HEK293 (cell line): ENCODE data around the gene HOXB4.

Source experiments
- BCL11B ChIP-seq: fragments of 450-650 bp; formaldehyde crosslinking; IDR thresholded peaks from 2 replicates; pipeline ENCODE4 v1.5.1; 2016; ENCODE audit warnings: low read depth, missing biosample characterization, missing genetic modification characterization
- IKZF3 ChIP-seq: fragments of 450-650 bp; IDR thresholded peaks from 2 replicates; pipeline ENCODE4 v1.5.0; 2018; ENCODE audit warnings: missing biosample characterization, mild to moderate bottlenecking, missing genetic modification characterization, moderate library complexity
- KLF10 ChIP-seq: fragments of 450-650 bp; IDR thresholded peaks from 2 replicates; pipeline ENCODE4 v1.5.1; 2018; ENCODE audit warnings: missing biosample characterization, mild to moderate bottlenecking, missing genetic modification characterization
- KLF7 ChIP-seq: fragments of 450-650 bp; formaldehyde crosslinking; IDR thresholded peaks from 2 replicates; pipeline ENCODE4 v1.5.1; 2016; ENCODE audit warnings: missing biosample characterization, missing genetic modification characterization, borderline replicate concordance
- OSR2 ChIP-seq: fragments of 450-650 bp; formaldehyde crosslinking; IDR thresholded peaks from 2 replicates; pipeline ENCODE4 v1.5.1; 2016; ENCODE audit warnings: missing biosample characterization, missing genetic modification characterization
- RBAK ChIP-seq: fragments of 450-650 bp; formaldehyde crosslinking; IDR thresholded peaks from 2 replicates; pipeline ENCODE4 v1.5.1; 2016; ENCODE audit warnings: missing biosample characterization, missing genetic modification characterization
- SCRT1 ChIP-seq: fragments of 450-650 bp; formaldehyde crosslinking; IDR thresholded peaks from 2 replicates; pipeline ENCODE4 v1.5.1; 2016; ENCODE audit warnings: missing biosample characterization, missing genetic modification characterization, borderline replicate concordance
- SCRT2 ChIP-seq: fragments of 450-650 bp; formaldehyde crosslinking; IDR thresholded peaks from 2 replicates; pipeline ENCODE4 v1.5.1; 2016; ENCODE audit warnings: missing biosample characterization, missing genetic modification characterization
- SP2 ChIP-seq: fragments of 450-650 bp; formaldehyde crosslinking; IDR thresholded peaks from 2 replicates; pipeline ENCODE4 v1.5.1; 2016; ENCODE audit warnings: missing biosample characterization, missing genetic modification characterization
- TRIM28 ChIP-seq: IDR thresholded peaks from 2 replicates; pipeline ENCODE4 v1.6.1; 2011; ENCODE audit warnings: low read length, control low read depth, borderline replicate concordance
- YY1 ChIP-seq: fragments of 450-650 bp; formaldehyde crosslinking; IDR thresholded peaks from 2 replicates; pipeline ENCODE4 v1.5.1; 2018; ENCODE audit warnings: missing biosample characterization, missing genetic modification characterization
- ZBTB8A ChIP-seq: fragments of 450-650 bp; formaldehyde crosslinking; IDR thresholded peaks from 2 replicates; pipeline ENCODE4 v1.5.1; 2016; ENCODE audit warnings: missing biosample characterization, missing genetic modification characterization
- ZEB2 ChIP-seq: fragments of 450-650 bp; formaldehyde crosslinking; IDR thresholded peaks from 2 replicates; pipeline ENCODE4 v1.5.1; 2016; ENCODE audit warnings: missing biosample characterization, missing genetic modification characterization
- ZFP37 ChIP-seq: fragments of 450-650 bp; formaldehyde crosslinking; IDR thresholded peaks from 2 replicates; pipeline ENCODE4 v1.5.1; 2016; ENCODE audit warnings: missing biosample characterization, missing genetic modification characterization
- ZIC2 ChIP-seq: fragments of 450-650 bp; formaldehyde crosslinking; IDR thresholded peaks from 2 replicates; pipeline ENCODE4 v1.5.1; 2016; ENCODE audit warnings: missing biosample characterization, missing genetic modification characterization
- ZNF140 ChIP-seq: fragments of 450-650 bp; formaldehyde crosslinking; IDR thresholded peaks from 2 replicates; pipeline ENCODE4 v1.5.1; 2016; ENCODE audit warnings: missing biosample characterization, missing genetic modification characterization
- ZNF211 ChIP-seq: fragments of 450-650 bp; formaldehyde crosslinking; IDR thresholded peaks from 2 replicates; pipeline ENCODE4 v1.5.1; 2016; ENCODE audit warnings: low read depth, missing biosample characterization, missing genetic modification characterization
- ZNF221 ChIP-seq: fragments of 450-650 bp; formaldehyde crosslinking; IDR thresholded peaks from 2 replicates; pipeline ENCODE4 v1.5.1; 2017; ENCODE audit warnings: missing biosample characterization, missing genetic modification characterization, borderline replicate concordance
- ZNF473 ChIP-seq: fragments of 450-650 bp; formaldehyde crosslinking; IDR thresholded peaks from 2 replicates; pipeline ENCODE4 v1.5.1; 2017; ENCODE audit warnings: missing biosample characterization, missing genetic modification characterization
- ZNF501 ChIP-seq: fragments of 450-650 bp; formaldehyde crosslinking; IDR thresholded peaks from 2 replicates; pipeline ENCODE4 v1.5.1; 2016; ENCODE audit warnings: missing biosample characterization, missing genetic modification characterization
- ZNF514 ChIP-seq: fragments of 450-650 bp; formaldehyde crosslinking; IDR thresholded peaks from 2 replicates; pipeline ENCODE4 v1.5.1; 2016; ENCODE audit warnings: missing biosample characterization, missing genetic modification characterization
- ZNF549 ChIP-seq: fragments of 450-650 bp; IDR thresholded peaks from 2 replicates; pipeline ENCODE4 v1.5.1; 2018; ENCODE audit warnings: missing biosample characterization, missing genetic modification characterization, mild to moderate bottlenecking, inconsistent platforms, moderate library complexity
- ZNF561 ChIP-seq: fragments of 450-650 bp; IDR thresholded peaks from 2 replicates; pipeline ENCODE4 v1.5.1; 2018; ENCODE audit warnings: missing biosample characterization, missing genetic modification characterization, borderline replicate concordance
- ZNF596 ChIP-seq: fragments of 450-650 bp; IDR thresholded peaks from 2 replicates; pipeline ENCODE4 v1.5.0; 2018; ENCODE audit warnings: missing biosample characterization, mild to moderate bottlenecking, missing genetic modification characterization, moderate library complexity
- ZNF629 ChIP-seq: fragments of 450-650 bp; formaldehyde crosslinking; IDR thresholded peaks from 2 replicates; pipeline ENCODE4 v1.5.1; 2017; ENCODE audit warnings: missing biosample characterization, missing genetic modification characterization
- ZNF747 ChIP-seq: fragments of 450-650 bp; formaldehyde crosslinking; IDR thresholded peaks from 2 replicates; pipeline ENCODE4 v1.5.1; 2016; ENCODE audit warnings: missing biosample characterization, missing genetic modification characterization
- ZNF777 ChIP-seq: fragments of 450-650 bp; formaldehyde crosslinking; IDR thresholded peaks from 2 replicates; pipeline ENCODE4 v1.5.1; 2017; ENCODE audit warnings: missing biosample characterization, missing genetic modification characterization, borderline replicate concordance
- ZNF843 ChIP-seq: fragments of 450-650 bp; formaldehyde crosslinking; IDR thresholded peaks from 2 replicates; pipeline ENCODE4 v1.5.1; 2016; ENCODE audit warnings: missing biosample characterization, missing genetic modification characterization
- TF ChIP-seq, protein P1 (sequence below): fragments of 450-650 bp; IDR thresholded peaks from 2 replicates; pipeline ENCODE4 v1.5.1; 2018; ENCODE audit warnings: missing biosample characterization, mild to moderate bottlenecking, missing genetic modification characterization
- TF ChIP-seq, protein P2 (sequence below): fragments of 450-650 bp; formaldehyde crosslinking; IDR thresholded peaks from 2 replicates; pipeline ENCODE4 v1.5.1; 2016; ENCODE audit warnings: missing biosample characterization, missing genetic modification characterization
- TF ChIP-seq, protein P3 (sequence below): fragments of 450-650 bp; formaldehyde crosslinking; IDR thresholded peaks from 2 replicates; pipeline ENCODE4 v1.5.1; 2016; ENCODE audit warnings: missing biosample characterization, missing genetic modification characterization
- TF ChIP-seq, protein P4 (sequence below): fragments of 450-650 bp; formaldehyde crosslinking; optimal IDR thresholded peaks from 2 replicates; pipeline ENCODE3; 2016; ENCODE audit warnings: missing biosample characterization, mild to moderate bottlenecking, missing genetic modification characterization
- TF ChIP-seq, protein P5 (sequence below): fragments of 450-650 bp; formaldehyde crosslinking; IDR thresholded peaks from 2 replicates; pipeline ENCODE4 v1.5.1; 2017; ENCODE audit warnings: missing biosample characterization, missing genetic modification characterization

HOXB4 gene

DNA sequence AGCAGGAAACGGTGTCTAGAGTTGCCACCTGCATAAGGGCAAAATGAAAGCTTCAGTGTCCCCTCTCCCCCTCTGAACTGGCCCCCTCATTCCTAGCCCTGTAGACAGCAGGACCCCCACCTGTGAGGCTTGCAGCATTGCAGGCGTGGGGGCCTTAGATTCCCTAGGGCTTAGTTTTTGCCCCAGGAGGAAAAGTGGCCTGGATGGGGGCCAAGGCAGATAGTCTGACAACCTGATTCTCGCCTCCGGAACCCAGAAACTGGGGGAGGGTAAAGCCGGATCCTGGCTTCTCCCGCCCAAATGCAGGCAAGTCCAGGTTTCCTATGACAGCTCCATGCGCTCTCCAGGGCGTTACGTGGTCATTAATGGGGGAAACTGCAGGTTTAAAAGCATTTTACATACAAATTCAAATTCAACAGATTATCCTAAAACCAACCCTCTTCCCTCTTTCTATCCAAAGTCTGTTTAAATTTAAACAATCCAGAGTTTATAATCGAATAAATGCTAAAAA is 27.3 kb upstream of the HOXB4 start (continued):
- TF ChIP-seq, protein P1, sequence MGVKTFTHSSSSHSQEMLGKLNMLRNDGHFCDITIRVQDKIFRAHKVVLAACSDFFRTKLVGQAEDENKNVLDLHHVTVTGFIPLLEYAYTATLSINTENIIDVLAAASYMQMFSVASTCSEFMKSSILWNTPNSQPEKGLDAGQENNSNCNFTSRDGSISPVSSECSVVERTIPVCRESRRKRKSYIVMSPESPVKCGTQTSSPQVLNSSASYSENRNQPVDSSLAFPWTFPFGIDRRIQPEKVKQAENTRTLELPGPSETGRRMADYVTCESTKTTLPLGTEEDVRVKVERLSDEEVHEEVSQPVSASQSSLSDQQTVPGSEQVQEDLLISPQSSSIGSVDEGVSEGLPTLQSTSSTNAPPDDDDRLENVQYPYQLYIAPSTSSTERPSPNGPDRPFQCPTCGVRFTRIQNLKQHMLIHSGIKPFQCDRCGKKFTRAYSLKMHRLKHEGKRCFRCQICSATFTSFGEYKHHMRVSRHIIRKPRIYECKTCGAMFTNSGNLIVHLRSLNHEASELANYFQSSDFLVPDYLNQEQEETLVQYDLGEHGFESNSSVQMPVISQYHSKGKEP (tag by site-specific recombination): peak; percentile 56; the same call in 1 of the 2 replicates
- no peak for TF ChIP-seq ZNF561 (tag by site-specific recombination)
- TF ChIP-seq SCRT1 (tag by site-specific recombination): peak; percentile 66; the same call in 1 of the 2 replicates
- TF ChIP-seq, protein P2, sequence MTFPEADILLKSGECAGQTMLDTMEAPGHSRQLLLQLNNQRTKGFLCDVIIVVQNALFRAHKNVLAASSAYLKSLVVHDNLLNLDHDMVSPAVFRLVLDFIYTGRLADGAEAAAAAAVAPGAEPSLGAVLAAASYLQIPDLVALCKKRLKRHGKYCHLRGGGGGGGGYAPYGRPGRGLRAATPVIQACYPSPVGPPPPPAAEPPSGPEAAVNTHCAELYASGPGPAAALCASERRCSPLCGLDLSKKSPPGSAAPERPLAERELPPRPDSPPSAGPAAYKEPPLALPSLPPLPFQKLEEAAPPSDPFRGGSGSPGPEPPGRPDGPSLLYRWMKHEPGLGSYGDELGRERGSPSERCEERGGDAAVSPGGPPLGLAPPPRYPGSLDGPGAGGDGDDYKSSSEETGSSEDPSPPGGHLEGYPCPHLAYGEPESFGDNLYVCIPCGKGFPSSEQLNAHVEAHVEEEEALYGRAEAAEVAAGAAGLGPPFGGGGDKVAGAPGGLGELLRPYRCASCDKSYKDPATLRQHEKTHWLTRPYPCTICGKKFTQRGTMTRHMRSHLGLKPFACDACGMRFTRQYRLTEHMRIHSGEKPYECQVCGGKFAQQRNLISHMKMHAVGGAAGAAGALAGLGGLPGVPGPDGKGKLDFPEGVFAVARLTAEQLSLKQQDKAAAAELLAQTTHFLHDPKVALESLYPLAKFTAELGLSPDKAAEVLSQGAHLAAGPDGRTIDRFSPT (tag by site-specific recombination): 0 out of 2 replicates have a peak, but pooled peaks have one; percentile 18
- TF ChIP-seq, protein P3, sequence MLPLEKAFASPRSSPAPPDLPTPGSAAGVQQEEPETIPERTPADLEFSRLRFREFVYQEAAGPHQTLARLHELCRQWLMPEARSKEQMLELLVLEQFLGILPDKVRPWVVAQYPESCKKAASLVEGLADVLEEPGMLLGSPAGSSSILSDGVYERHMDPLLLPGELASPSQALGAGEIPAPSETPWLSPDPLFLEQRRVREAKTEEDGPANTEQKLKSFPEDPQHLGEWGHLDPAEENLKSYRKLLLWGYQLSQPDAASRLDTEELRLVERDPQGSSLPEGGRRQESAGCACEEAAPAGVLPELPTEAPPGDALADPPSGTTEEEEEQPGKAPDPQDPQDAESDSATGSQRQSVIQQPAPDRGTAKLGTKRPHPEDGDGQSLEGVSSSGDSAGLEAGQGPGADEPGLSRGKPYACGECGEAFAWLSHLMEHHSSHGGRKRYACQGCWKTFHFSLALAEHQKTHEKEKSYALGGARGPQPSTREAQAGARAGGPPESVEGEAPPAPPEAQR (tag by site-specific recombination): no peak
- no peak for TF ChIP-seq OSR2 (tag by site-specific recombination)
- TF ChIP-seq KLF10: peak; percentile 30; the same call in 1 of the 2 replicates
- no peak for TF ChIP-seq ZNF473 (tag by site-specific recombination)
- no peak for TF ChIP-seq YY1 (tag by site-specific recombination)
- TF ChIP-seq TRIM28: no peak
- TF ChIP-seq, protein P4, sequence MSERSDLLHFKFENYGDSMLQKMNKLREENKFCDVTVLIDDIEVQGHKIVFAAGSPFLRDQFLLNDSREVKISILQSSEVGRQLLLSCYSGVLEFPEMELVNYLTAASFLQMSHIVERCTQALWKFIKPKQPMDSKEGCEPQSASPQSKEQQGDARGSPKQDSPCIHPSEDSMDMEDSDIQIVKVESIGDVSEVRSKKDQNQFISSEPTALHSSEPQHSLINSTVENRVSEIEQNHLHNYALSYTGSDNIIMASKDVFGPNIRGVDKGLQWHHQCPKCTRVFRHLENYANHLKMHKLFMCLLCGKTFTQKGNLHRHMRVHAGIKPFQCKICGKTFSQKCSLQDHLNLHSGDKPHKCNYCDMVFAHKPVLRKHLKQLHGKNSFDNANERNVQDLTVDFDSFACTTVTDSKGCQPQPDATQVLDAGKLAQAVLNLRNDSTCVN (tag by site-specific recombination): no peak
- peak; percentile 57; the same call in 1 of the 2 replicates for TF ChIP-seq IKZF3 (tag by site-specific recombination)
- TF ChIP-seq ZEB2 (tag by site-specific recombination): no peak; the same call in 1 of the 2 replicates
- TF ChIP-seq ZNF747: no peak
- peak; percentile 67 for TF ChIP-seq SCRT2
- TF ChIP-seq, protein P5, sequence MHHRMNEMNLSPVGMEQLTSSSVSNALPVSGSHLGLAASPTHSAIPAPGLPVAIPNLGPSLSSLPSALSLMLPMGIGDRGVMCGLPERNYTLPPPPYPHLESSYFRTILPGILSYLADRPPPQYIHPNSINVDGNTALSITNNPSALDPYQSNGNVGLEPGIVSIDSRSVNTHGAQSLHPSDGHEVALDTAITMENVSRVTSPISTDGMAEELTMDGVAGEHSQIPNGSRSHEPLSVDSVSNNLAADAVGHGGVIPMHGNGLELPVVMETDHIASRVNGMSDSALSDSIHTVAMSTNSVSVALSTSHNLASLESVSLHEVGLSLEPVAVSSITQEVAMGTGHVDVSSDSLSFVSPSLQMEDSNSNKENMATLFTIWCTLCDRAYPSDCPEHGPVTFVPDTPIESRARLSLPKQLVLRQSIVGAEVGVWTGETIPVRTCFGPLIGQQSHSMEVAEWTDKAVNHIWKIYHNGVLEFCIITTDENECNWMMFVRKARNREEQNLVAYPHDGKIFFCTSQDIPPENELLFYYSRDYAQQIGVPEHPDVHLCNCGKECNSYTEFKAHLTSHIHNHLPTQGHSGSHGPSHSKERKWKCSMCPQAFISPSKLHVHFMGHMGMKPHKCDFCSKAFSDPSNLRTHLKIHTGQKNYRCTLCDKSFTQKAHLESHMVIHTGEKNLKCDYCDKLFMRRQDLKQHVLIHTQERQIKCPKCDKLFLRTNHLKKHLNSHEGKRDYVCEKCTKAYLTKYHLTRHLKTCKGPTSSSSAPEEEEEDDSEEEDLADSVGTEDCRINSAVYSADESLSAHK (tag by site-specific recombination): no peak
- TF ChIP-seq BCL11B (tag by site-specific recombination): no peak
- no peak for TF ChIP-seq ZNF211
- TF ChIP-seq ZNF596 (tag by site-specific recombination): peak; percentile 12; the same call in 1 of the 2 replicates
- TF ChIP-seq ZBTB8A: peak; percentile 77
- no peak for TF ChIP-seq ZFP37 (tag by site-specific recombination)
- TF ChIP-seq ZNF501 (tag by site-specific recombination): no peak
- no peak for TF ChIP-seq ZNF777 (tag by site-specific recombination)
- no peak for TF ChIP-seq KLF7
- TF ChIP-seq ZNF221 (tag by site-specific recombination): no peak
- TF ChIP-seq SP2 (tag by site-specific recombination): peak; percentile 53
- TF ChIP-seq ZNF629: no peak
- TF ChIP-seq RBAK: no peak
- TF ChIP-seq ZNF843 (tag by site-specific recombination): 0 out of 2 replicates have a peak, but pooled peaks have one; percentile 14
- TF ChIP-seq ZNF140 (tag by site-specific recombination): no peak
- TF ChIP-seq ZNF549 (tag by site-specific recombination): no peak
- TF ChIP-seq ZIC2: peak; percentile 89
- TF ChIP-seq ZNF514: no peak
